Lower leg skin (tissue), 4 donors: ENCODE data around the gene SPEF1. TPM values are rescaled to one million over a fixed set of nuclear protein-coding genes. Genes with fewer than 3 reads are reported as not detected.
"Not testable (repeated sequence)": the region's sequence is repeated elsewhere in the genome, so short reads cannot be mapped to it uniquely, and the experiment has no call there.

ENCODE experiments used
- DNase-seq, 2 donors: peaks; one replicate each; pipeline ENCODE4 v3.0.0-alpha.2; 2019; ENCODE audit warnings: low spot score in 2 of 2
- H3K4me3 ChIP-seq: fragments of 200-600 bp; sonication (generic); 2 replicates; pipeline ENCODE4 v1.5.1; 2017; ENCODE audit warnings: mild to moderate bottlenecking, low read depth; ENCODE audit not compliant: poor library complexity, severe bottlenecking
- POLR2A ChIP-seq, 2 donors: fragments of 450-650 bp; IDR thresholded peaks; one replicate each; pipeline ENCODE4 v1.6.1; 2016 to 2017; ENCODE audit warnings: antibody characterized with exemption in 2 of 2, mild to moderate bottlenecking in 1 of 2, moderate library complexity in 1 of 2
- WGBS, 2 donors: methylation state at CpG; one replicate each; pipeline ENCODE4 v1.1.5; 2018; 5-methylcytosine and 5-hydroxymethylcytosine counted together
- intact Hi-C: fragments of 100-400 bp; cut with DNase I; formaldehyde crosslinking; loops from one replicate; pipeline ENCODE4 v1.15.0; 2023; ENCODE audit warnings: low total_unique reads
- total RNA-seq, 4 donors: library from RNA; depleted of rRNA; stranded (reverse); fragments of >200 nt; gene quantifications; one replicate each; pipeline ENCODE4 v1.1.0, GENCODE V29; 2016
- TF ChIP-seq, protein P1 (sequence below), 3 donors: fragments of 450-650 bp; IDR thresholded peaks; one replicate each; pipeline ENCODE4 v1.5.1; 2016; ENCODE audit warnings: antibody characterized with exemption in 3 of 3, mild to moderate bottlenecking in 3 of 3, moderate library complexity in 2 of 3

Gene SPEF1
- total RNA-seq, 4 donors from 2014 or later = 0.13 TPM; not detected in 3

DNA sequence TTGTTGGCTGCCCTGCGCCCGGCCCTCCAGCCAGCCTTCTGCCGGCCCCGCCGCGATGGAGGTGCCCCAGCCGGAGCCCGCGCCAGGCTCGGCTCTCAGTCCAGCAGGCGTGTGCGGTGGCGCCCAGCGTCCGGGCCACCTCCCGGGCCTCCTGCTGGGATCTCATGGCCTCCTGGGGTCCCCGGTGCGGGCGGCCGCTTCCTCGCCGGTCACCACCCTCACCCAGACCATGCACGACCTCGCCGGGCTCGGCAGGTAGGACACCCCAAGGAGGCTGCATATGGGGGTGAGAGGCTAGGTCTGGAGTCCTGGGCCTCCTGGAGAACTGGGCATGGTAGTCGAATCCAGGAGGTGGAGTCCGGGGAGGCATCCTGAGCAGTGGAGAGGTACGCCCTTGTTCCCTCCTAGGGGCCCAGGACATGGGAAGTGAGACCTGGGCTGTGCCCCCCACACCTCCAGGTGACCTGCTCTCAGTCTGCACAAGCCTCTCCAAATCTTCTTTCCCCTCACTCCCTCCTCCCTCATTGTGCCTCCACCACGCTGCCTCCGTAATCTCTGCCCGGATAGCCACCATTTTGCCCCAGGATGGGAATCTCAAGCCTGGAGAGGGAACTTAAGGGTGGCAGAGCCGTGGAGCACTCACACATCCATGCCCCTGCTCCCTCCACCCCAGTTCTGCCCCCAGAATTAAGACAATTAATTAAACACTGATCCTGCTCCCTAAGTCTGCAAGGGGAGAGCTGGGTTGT lies 15.4 kb upstream of the SPEF1 start:
- intact Hi-C loops = no loop called here
- DNase-seq = no peak
- TF ChIP-seq, protein P1, sequence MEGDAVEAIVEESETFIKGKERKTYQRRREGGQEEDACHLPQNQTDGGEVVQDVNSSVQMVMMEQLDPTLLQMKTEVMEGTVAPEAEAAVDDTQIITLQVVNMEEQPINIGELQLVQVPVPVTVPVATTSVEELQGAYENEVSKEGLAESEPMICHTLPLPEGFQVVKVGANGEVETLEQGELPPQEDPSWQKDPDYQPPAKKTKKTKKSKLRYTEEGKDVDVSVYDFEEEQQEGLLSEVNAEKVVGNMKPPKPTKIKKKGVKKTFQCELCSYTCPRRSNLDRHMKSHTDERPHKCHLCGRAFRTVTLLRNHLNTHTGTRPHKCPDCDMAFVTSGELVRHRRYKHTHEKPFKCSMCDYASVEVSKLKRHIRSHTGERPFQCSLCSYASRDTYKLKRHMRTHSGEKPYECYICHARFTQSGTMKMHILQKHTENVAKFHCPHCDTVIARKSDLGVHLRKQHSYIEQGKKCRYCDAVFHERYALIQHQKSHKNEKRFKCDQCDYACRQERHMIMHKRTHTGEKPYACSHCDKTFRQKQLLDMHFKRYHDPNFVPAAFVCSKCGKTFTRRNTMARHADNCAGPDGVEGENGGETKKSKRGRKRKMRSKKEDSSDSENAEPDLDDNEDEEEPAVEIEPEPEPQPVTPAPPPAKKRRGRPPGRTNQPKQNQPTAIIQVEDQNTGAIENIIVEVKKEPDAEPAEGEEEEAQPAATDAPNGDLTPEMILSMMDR (IDR thresholded peaks at IDR 0.05) = no peak
- TF ChIP-seq POLR2A (IDR thresholded peaks at IDR 0.05) = no peak
- H3K4me3 ChIP-seq = peak overlapping the region; percentile 8
- 39 to 45% methylated on average over 6 to 7 of the region's 33 CpGs for WGBS, 2 donors

DNA sequence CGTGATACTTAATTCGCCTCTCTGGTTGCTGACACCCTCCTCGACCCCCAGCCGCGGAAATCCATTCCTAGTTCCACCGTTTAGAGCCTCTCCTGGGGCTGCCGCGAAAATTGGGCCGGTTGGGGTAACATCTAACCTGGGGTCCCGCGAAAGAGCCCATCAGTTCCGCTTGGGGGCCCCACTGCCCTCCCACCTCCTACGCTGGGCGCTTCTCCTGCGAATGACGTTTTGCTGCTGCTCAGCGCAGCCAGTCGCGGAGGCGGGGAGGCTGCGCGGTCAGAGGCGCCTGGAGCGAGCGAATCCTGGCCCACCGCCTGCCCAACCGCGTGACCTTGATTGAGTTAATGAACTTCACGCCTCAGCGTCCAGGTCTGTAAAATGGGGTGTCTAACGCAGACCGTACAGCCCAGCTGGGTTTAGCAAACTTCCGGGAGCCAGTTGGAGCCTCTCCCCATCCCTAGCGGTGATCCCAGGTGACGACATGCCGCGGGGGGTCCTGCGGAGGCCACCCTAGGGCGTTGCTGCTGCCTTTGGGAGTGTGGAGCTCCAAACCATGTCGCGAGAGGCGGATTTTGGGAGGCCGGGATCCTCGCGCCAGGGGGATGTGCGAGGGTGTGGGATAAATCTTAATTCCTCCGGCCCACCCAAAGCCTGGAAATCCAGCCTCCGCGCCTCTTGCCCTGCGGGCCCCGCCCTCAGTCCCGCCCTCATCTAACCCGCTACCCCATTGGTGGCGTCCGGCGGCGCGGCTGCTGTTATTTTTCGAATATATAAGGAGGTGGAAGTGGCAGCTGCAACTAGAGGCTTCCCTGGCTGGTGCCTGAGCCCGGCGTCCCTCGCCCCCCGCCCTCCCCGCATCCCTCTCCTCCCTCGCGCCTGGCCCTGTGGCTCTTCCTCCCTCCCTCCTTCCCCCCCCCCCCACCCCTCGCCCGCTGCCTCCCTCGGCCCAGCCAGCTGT lies 14.5 kb upstream of the SPEF1 start, which contains the start of gene CDC25B:
Gene CDC25B, plus strand, starts transcription at position 800 of the 958 bp plus-strand sequence. CDS start 222 bp downstream, outside the sequence.
- 1% methylated on average over 40 to 55 of the region's 69 CpGs for WGBS, 2 donors
- DNase-seq = peak; percentile 94 to 99
- intact Hi-C loops = no loop called here
- TF ChIP-seq POLR2A (IDR thresholded peaks at IDR 0.05) = no peak
- TF ChIP-seq, protein P1 (IDR thresholded peaks at IDR 0.05) = peak in 1 of 3 donors; percentile 62
- H3K4me3 ChIP-seq = peak within 1 kb of the TSS; percentile 61

DNA sequence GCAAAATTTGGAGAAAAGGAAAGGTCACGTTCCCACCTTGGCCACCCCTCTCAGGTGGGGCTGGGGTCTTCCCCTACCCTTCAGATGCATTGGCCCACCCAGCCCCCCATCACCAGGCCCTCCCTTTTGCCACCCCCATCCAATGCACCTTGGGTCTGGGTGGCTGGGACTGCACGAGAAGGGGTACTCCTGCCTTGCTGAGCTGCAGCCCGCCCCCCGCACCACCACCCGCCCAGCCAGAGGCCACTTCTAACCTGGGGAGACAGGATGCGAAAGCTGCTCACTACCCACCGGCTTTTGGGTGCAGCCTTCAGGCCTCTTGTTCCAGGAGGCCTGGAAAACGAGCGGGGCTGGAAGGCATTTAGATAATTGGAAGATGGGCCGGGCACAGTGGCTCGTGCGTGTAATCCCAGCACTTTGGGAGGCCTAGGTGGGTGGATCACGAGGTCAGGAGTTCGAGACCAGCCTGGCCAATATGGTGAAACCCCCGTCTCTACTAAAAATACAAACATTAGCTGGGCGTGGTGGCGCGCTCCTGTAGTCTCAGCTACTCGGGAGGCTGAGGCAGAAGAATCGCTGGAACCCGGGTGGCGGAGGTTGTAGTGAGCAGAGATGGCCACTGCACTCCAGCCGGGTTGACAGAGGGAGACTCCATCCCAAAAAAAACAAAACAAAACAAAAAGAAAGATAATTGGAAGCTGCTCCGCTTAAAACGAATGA lies 13.6 kb upstream of the SPEF1 start:
- WGBS, 2 donors = 82 to 84% methylated on average over 25 of the region's 25 CpGs
- H3K4me3 ChIP-seq = no peak overlapping the region
- no peak for DNase-seq
- TF ChIP-seq, protein P1 (IDR thresholded peaks at IDR 0.05) = no peak
- TF ChIP-seq POLR2A (IDR thresholded peaks at IDR 0.05) = no peak
- intact Hi-C loops = no loop called here

DNA sequence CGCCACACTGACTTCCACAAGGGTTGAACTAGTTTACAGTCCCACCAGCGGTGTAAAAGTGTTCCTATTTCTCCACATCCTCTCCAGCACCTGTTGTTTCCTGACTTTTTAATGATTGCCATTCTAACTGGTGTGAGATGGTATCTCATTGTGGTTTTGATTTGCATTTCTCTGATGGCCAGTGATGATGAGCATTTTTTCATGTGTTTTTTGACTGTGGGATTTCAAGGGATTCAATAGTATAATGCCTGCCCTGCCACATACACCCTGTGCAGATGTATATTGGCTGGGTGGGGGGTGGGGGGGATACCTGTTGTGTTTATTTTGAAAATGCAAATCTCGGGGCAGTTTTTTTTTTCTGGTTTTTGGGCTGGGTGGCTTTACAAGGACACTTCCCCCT lies 12.9 kb upstream of the SPEF1 start:
- intact Hi-C loops, DNase-seq, H3K4me3 ChIP-seq: not testable (repeated sequence)
- 82 to 93% methylated on average over 1 of the region's 3 CpGs for WGBS, 2 donors

DNA sequence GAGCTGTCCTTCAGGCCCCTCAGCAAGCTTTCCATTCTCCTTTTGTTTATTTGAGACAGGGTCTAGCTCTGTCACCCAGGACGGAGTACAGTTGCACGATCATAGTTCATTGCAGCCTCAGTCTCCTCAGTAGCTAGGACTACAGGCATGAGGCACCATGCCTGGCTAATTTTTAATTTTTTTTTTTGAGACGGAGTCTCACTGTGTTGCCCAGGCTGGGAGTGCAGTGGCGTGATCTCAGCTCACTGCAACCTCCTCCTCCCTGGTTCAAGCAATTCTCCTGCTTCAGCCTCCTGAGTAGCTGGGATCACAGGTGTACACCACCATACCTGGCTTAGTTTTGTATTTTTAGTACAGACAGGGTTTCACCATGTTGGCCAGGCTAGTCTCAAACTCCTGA lies 8.0 kb upstream of the SPEF1 start:
- 93 to 95% methylated on average over 4 of the region's 4 CpGs for WGBS, 2 donors
- intact Hi-C loops, H3K4me3 ChIP-seq, DNase-seq: not testable (repeated sequence)

DNA sequence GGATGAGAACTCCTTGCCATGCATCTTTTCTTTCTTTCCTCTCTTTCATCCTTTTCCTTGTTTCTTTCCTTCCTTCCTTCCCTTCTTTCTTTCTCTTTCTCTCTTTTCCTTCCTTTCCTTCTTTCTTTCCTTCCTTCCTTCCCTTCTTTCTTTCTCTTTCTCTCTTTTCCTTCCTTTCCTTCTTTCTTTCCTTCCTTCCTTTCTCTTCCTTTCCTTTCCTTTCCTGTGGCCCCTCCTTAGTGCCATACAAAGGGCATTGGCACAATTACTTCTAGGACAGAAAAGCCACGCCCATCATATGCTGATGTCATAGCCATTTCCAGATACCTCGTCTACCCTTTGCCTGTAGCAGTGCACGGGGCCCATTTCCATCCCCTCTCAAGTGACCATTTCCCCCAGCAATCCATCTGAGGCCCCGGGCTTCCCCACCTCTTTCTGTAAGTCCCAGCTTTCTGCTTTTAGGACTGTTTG lies 7.5 kb upstream of the SPEF1 start:
- intact Hi-C loops = no loop called here
- 45 to 51% methylated on average over 4 of the region's 4 CpGs for WGBS, 2 donors
- DNase-seq = no peak
- TF ChIP-seq POLR2A (IDR thresholded peaks at IDR 0.05) = no peak
- TF ChIP-seq, protein P1 (IDR thresholded peaks at IDR 0.05) = no peak
- H3K4me3 ChIP-seq = no peak overlapping the region
